Endothelial cell of umbilical vein (primary cell): ENCODE measurements around the gene GNAS. TPM values are rescaled to one million over a fixed set of nuclear protein-coding genes. Genes with fewer than 3 reads are reported as not detected.

Source experiments
- BruUV-seq: library from RNA; stranded (reverse); fragments of 400-500 nt; replicated peaks from 2 replicates; lab custom pipeline; 2021; lab: Mats Ljungman, UMichigan
- CTCF ChIA-PET: fragments of 300-600, 350-600 bp; sonication (Branson Sonifier 250); formaldehyde crosslinking; loops from one replicate; lab custom pipeline; 2021; ENCODE audit warnings: antibody characterized with exemption, inconsistent platforms; lab: Charles Lee
- POLR2A ChIA-PET: fragments of 300-600, 350-600 bp; sonication (Branson Sonifier 250); formaldehyde crosslinking; loops from one replicate; lab custom pipeline; 2021; ENCODE audit warnings: antibody characterized with exemption, inconsistent platforms; lab: Charles Lee
- DNase-seq: peaks from one replicate; pipeline ENCODE4 v3.0.0-alpha.2; 2011; ENCODE audit warnings: low read depth, low spot score
- FAIRE-seq: peaks from 2 replicates; lab custom pipeline; 2011; peaks lifted over from hg19 to GRCh38; lab: Jason Lieb, UNC
- H2AFZ ChIP-seq: 2 replicates; pipeline ENCODE4 v1.6.0; 2012; ENCODE audit warnings: low read depth, low read length, control low read depth, inconsistent platforms
- H3K27ac ChIP-seq: 2 replicates; pipeline ENCODE4 v1.5.1; 2011; ENCODE audit warnings: low read depth, mild to moderate bottlenecking, control low read depth, low read length, moderate library complexity; ENCODE audit not compliant: insufficient read depth
- H3K27me3 ChIP-seq, 2 experiments: 2 replicates each; pipeline versions ENCODE4 v1.6.0 to v1.6.1; 2011; ENCODE audit warnings: low read length in 2 of 2, mixed read lengths in 1 of 2; ENCODE audit not compliant: control insufficient read depth in 2 of 2, insufficient read depth in 2 of 2
- H3K36me3 ChIP-seq, 2 experiments: 2 replicates in 1 of 2; 3 replicates in 1 of 2; pipeline ENCODE4 v1.5.1; 2011; ENCODE audit warnings: low read length in 2 of 2, mild to moderate bottlenecking in 1 of 2, moderate library complexity in 1 of 2; ENCODE audit not compliant: control insufficient read depth in 2 of 2, insufficient read depth in 2 of 2; ENCODE audit errors: extremely low read depth in 1 of 2
- H3K4me1 ChIP-seq: 3 replicates; pipeline ENCODE4 v1.5.1; 2011; ENCODE audit warnings: mild to moderate bottlenecking, low read length; ENCODE audit not compliant: control insufficient read depth, insufficient read depth; ENCODE audit errors: extremely low read depth
- H3K4me2 ChIP-seq: 2 replicates; pipeline ENCODE4 v1.6.1; 2011; ENCODE audit warnings: low read length, control low read depth, mixed read lengths; ENCODE audit not compliant: insufficient read depth
- H3K4me3 ChIP-seq, 3 experiments: fragments of 200-600 bp in 1 of 3; sonication (generic), shearing (Covaris generic) in 1 of 3; replicated peaks in 1 of 3; 2 replicates each; pipeline ENCODE4 v1.5.1; 2011 to 2016; ENCODE audit warnings: control low read depth in 3 of 3, low read length in 3 of 3, mild to moderate bottlenecking in 2 of 3, inconsistent platforms in 1 of 3, low read depth in 1 of 3, moderate library complexity in 1 of 3; ENCODE audit not compliant: insufficient read depth in 1 of 3
- H3K79me2 ChIP-seq: 2 replicates; pipeline ENCODE4 v1.6.0; 2012; ENCODE audit warnings: low read length, inconsistent platforms; ENCODE audit not compliant: control insufficient read depth, insufficient read depth
- H3K9ac ChIP-seq: replicated peaks from 2 replicates; pipeline ENCODE3; 2011; ENCODE audit warnings: low read length, control low read depth; ENCODE audit not compliant: insufficient read depth; ENCODE audit errors: extremely low read depth
- H3K9me1 ChIP-seq: replicated peaks from 3 replicates; pipeline ENCODE4 v1.6.0; 2011; ENCODE audit warnings: mild to moderate bottlenecking, low read length; ENCODE audit not compliant: control insufficient read depth, insufficient read depth; ENCODE audit errors: extremely low read depth
- H3K9me3 ChIP-seq: replicated peaks from 2 replicates; pipeline ENCODE4 v1.5.1; 2012; ENCODE audit warnings: low read length, inconsistent platforms; ENCODE audit not compliant: control insufficient read depth, insufficient read depth
- H4K20me1 ChIP-seq: replicated peaks from 2 replicates; pipeline ENCODE3; 2011; ENCODE audit warnings: mild to moderate bottlenecking, low read length; ENCODE audit not compliant: control insufficient read depth, insufficient read depth; ENCODE audit errors: extremely low read depth
- EZH2 ChIP-seq: IDR thresholded peaks from 2 replicates; pipeline ENCODE4 v1.6.1; 2012; ENCODE audit warnings: borderline replicate concordance, low read depth, mild to moderate bottlenecking, moderate library complexity, low read length, inconsistent platforms; ENCODE audit not compliant: severe bottlenecking
- FOS ChIP-seq: IDR thresholded peaks from 2 replicates; pipeline ENCODE4 v1.6.1; 2011; ENCODE audit warnings: mild to moderate bottlenecking, low read length, moderate library complexity, borderline replicate concordance; ENCODE audit not compliant: insufficient read depth
- GATA2 ChIP-seq: IDR thresholded peaks from 2 replicates; pipeline ENCODE4 v1.7.0; 2011; ENCODE audit warnings: low read depth, mild to moderate bottlenecking, moderate library complexity, mixed read lengths, low read length; ENCODE audit not compliant: insufficient read length, insufficient read depth
- JUN ChIP-seq: IDR thresholded peaks from 2 replicates; pipeline ENCODE4 v1.6.1; 2011; ENCODE audit warnings: borderline replicate concordance, low read depth; ENCODE audit not compliant: insufficient read length, insufficient read depth
- MYC ChIP-seq: IDR thresholded peaks from one replicate; pipeline ENCODE4 v1.6.1; 2011; ENCODE audit warnings: mild to moderate bottlenecking, low read depth, low read length
- POLR2A ChIP-seq: IDR thresholded peaks from 2 replicates; pipeline ENCODE4 v1.6.1; 2012; ENCODE audit warnings: low read depth, mild to moderate bottlenecking, control low read depth, low read length
- POLR2AphosphoS5 ChIP-seq: IDR thresholded peaks from 2 replicates; pipeline ENCODE4 v1.6.1; 2012; ENCODE audit warnings: low read depth, mild to moderate bottlenecking, control low read depth, low read length, moderate library complexity; ENCODE audit not compliant: insufficient read depth
- dilution Hi-C: fragments of 300-500 bp; cut with MboI; formaldehyde crosslinking; loops from one replicate; pipeline ENCODE4 v1.15.0; 2019; ENCODE audit warnings: low sequenced_read_pairs; ENCODE audit not compliant: extremely low pct_ligation_motif_present
- intact Hi-C: fragments of 100-400 bp; cut with micrococcal nuclease; formaldehyde crosslinking; loops from one replicate; pipeline ENCODE4 v1.10.0; 2022
- polyA plus RNA-seq, 4 experiments: library from polyadenylated mRNA; depleted of rRNA in 3 of 4; stranded (reverse) in 3 of 4; unstranded in 1 of 4; fragments of >200 nt; gene quantifications; 2 replicates each; pipeline versions ENCODE4 v1.2.1 to v1.2.3, GENCODE V29; 2011 to 2012; ENCODE audit warnings: missing spikeins in 1 of 4
- total RNA-seq: library from RNA; stranded (reverse); gene quantifications from 2 replicates; pipeline ENCODE4 v1.2.3, GENCODE V29; 2021
- TF ChIP-seq, protein P1 (sequence below): IDR thresholded peaks from 2 replicates; pipeline ENCODE4 v1.6.1; 2011; ENCODE audit not compliant: insufficient read depth, insufficient read length
- TF ChIP-seq, protein P2 (sequence below), 2 donors: IDR thresholded peaks; 1 replicate in 1 of 2; 2 replicates in 1 of 2; pipeline ENCODE4 v1.5.1; 2011; ENCODE audit warnings: low read length in 2 of 2, mild to moderate bottlenecking in 2 of 2, moderate library complexity in 2 of 2, control low read depth in 1 of 2, inconsistent platforms in 1 of 2, low read depth in 1 of 2; ENCODE audit not compliant: insufficient read depth in 1 of 2; ENCODE audit errors: extremely low read depth in 1 of 2

GNAS gene
- total and polyA plus RNA-seq, 2 donors (not counting 3 experiments of a cell fraction or from before 2014, with no cell fraction given), result 1,141 to 1,882 TPM

DNA sequence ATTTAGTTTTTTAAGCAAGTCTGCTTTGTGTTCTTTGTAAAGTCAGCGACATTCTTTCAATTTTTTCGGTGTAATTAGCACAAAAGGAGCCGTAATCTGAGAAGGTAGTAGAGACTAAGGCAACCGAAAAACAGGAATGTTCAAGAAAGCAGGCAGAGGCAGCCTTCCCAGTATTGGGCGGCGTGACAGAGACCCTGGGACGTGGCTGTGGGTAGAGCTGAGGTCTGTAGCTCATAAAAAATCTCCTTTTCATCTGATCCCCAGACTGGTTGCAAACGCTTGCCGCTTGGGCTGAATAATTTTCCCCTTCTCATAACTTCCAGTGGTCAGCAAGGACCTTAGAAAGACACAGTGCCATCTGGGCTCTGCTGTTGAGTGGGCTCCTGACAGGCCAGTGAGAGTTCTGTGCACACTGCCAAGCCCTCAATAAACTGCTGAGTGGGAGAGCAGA lies 30.8 kb downstream of the GNAS start:
- H3K9me3 ChIP-seq, result no peaks in the 10 kb centered on the region
- H2AFZ ChIP-seq, result no peak overlapping the region
- intact Hi-C loops (no loop called here), dilution Hi-C loops (no loop called here)
- ChIA-PET CTCF (interaction anchor here (2.2 to 3.0 kb wide), 3 partner anchors 11 to 17 kb away, joined by 5 to 14 read pairs (median 7); no protein-coding TSS in a partner anchor), POLR2A (no interaction called here)
- no peak overlapping the region for H3K9ac ChIP-seq
- H3K79me2 ChIP-seq, result no peaks in the 10 kb centered on the region
- H3K27me3 ChIP-seq, result peaks cover 4 to 15% of the 10 kb centered on the region in 2 experiments
- FAIRE-seq (no peak), DNase-seq (no peak)
- TF ChIP-seq GATA2, result no peak
- no peak for TF ChIP-seq POLR2AphosphoS5
- TF ChIP-seq JUN, result no peak
- TF ChIP-seq, protein P1, sequence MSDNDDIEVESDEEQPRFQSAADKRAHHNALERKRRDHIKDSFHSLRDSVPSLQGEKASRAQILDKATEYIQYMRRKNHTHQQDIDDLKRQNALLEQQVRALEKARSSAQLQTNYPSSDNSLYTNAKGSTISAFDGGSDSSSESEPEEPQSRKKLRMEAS, result no peak
- TF ChIP-seq, protein P2, sequence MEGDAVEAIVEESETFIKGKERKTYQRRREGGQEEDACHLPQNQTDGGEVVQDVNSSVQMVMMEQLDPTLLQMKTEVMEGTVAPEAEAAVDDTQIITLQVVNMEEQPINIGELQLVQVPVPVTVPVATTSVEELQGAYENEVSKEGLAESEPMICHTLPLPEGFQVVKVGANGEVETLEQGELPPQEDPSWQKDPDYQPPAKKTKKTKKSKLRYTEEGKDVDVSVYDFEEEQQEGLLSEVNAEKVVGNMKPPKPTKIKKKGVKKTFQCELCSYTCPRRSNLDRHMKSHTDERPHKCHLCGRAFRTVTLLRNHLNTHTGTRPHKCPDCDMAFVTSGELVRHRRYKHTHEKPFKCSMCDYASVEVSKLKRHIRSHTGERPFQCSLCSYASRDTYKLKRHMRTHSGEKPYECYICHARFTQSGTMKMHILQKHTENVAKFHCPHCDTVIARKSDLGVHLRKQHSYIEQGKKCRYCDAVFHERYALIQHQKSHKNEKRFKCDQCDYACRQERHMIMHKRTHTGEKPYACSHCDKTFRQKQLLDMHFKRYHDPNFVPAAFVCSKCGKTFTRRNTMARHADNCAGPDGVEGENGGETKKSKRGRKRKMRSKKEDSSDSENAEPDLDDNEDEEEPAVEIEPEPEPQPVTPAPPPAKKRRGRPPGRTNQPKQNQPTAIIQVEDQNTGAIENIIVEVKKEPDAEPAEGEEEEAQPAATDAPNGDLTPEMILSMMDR (IDR thresholded peaks at IDR 0.05; ENCODE audit: extremely low read depth in 1 of 2, insufficient read depth in 1 of 2, low read depth in 1 of 2, low read length in 2 of 2), result no peak
- no peak for TF ChIP-seq MYC
- no peak for TF ChIP-seq EZH2
- no peak for TF ChIP-seq POLR2A
- no peak for TF ChIP-seq FOS
- BruUV-seq, result no TSS peak
- no peaks in the 10 kb centered on the region for H4K20me1 ChIP-seq
- H3K36me3 ChIP-seq, result no peaks in the 10 kb centered on the region
- H3K9me1 ChIP-seq, result no peaks in the 10 kb centered on the region
- no peak overlapping the region for H3K27ac ChIP-seq
- no peak overlapping the region for H3K4me2 ChIP-seq
- H3K4me3 ChIP-seq, result no peak overlapping the region
- H3K4me1 ChIP-seq, result no peaks in the 10 kb centered on the region
